Measurements from ENCODE around the gene KLK1. TPM values are rescaled to one million over a fixed set of nuclear protein-coding genes. Genes with fewer than 3 reads are reported as not detected.
"Not testable (repeated sequence)": the region's sequence is repeated elsewhere in the genome, so short reads cannot be mapped to it uniquely, and the experiment has no call there.

KLK1 gene
- total and polyA plus RNA-seq, 5 donors from 2014 or later = 0.47 to 0.48 TPM; not detected in 3

DNA sequence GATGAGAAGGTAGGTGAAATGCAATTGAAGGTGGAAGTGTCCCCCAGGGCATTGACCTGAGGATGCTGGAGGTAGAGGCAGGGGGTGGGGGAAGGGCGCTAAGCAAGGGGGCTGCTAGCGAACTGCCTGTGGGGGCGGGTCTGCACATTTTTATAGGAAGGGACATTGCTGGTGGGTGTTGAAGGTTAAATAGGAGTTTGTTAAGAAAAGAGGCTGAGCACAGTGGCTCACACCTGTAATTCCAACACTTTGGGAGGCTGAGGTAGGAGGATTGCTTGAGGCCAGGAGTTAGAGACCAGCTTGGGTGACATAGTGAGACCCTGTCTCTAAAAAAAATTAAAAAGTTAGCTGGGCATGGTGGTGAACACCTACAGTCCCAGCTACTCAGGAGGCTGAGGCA is 38.9 kb downstream of the KLK1 start:
- Histone ChIP-seq H3K4me1 (ENCODE audit: control insufficient read depth, insufficient read depth, low read length, poor library complexity, severe bottlenecking) (peaks cover 7% of the 10 kb centered on the region), H3K27me3 (ENCODE audit: control insufficient read depth, insufficient read depth, low read length) (peaks cover 3% of the 10 kb centered on the region), H3K9me3 (ENCODE audit: control insufficient read depth in 2 of 2, low read length in 2 of 2) (no peaks in the 10 kb centered on the region), H3K27ac (ENCODE audit: insufficient read depth, low read length, poor library complexity, severe bottlenecking) (no peak overlapping the region), H3K36me3 (ENCODE audit: control insufficient read depth, insufficient read depth, low read length) (no peaks in the 10 kb centered on the region), H3K4me3 (ENCODE audit: low read depth, low read length) (no peak overlapping the region)
- Mint-ChIP-seq H3K4me1 (peaks cover 2 to 7% (median 6%) of the 10 kb centered on the region in 4 donors), H3K36me3 (no peaks in the 10 kb centered on the region), H3K4me3 (no peak overlapping the region), H3K27me3 (peaks cover 30% of the 10 kb centered on the region), H3K9me3 (peaks cover 0 to 5% (median 0%) of the 10 kb centered on the region in 7 donors), H3K27ac (no peak overlapping the region)
- DNase-seq (no peak), ATAC-seq (ENCODE audit: low read depth in 2 of 2) (no peak)

GRCh38 chr19:50783848-50784152 is 39.8 kb downstream of the KLK1 start:
- peaks cover 12% of the 10 kb centered on the region for H3K27me3 ChIP-seq (ENCODE audit: control insufficient read depth, insufficient read depth, low read length)
- H3K4me1 Mint-ChIP-seq; ATAC-seq (ENCODE audit: low read depth in 2 of 2): not testable (repeated sequence)

GRCh38 chr19:50780753-50781435 is 42.7 kb downstream of the KLK1 start:
- Mint-ChIP-seq H3K27ac (no peak overlapping the region), H3K4me3 (no peak overlapping the region), H3K9me3 (peaks cover 0 to 7% (median 0%) of the 10 kb centered on the region in 7 donors), H3K36me3 (no peaks in the 10 kb centered on the region), H3K27me3 (peaks cover 63% of the 10 kb centered on the region), H3K4me1 (peaks cover 2 to 12% (median 7%) of the 10 kb centered on the region in 4 donors)
- H3K4me1 ChIP-seq (ENCODE audit: control insufficient read depth, insufficient read depth, low read length, poor library complexity, severe bottlenecking) = peaks cover 7% of the 10 kb centered on the region
- H3K36me3 ChIP-seq (ENCODE audit: control insufficient read depth, insufficient read depth, low read length) = no peaks in the 10 kb centered on the region
- no peak overlapping the region for H3K27ac ChIP-seq (ENCODE audit: insufficient read depth, low read length, poor library complexity, severe bottlenecking)
- H3K27me3 ChIP-seq (ENCODE audit: control insufficient read depth, insufficient read depth, low read length) = peaks cover 26% of the 10 kb centered on the region
- H3K4me3 ChIP-seq (ENCODE audit: low read depth, low read length) = no peak overlapping the region
- peaks cover 0 to 2% of the 10 kb centered on the region in 2 experiments for H3K9me3 ChIP-seq (ENCODE audit: control insufficient read depth in 2 of 2, low read length in 2 of 2)
- DNase-seq (no peak), ATAC-seq (ENCODE audit: low read depth in 2 of 2) (no peak)

More at GRCh38 chr19:50783848-50784152, 39.8 kb downstream of the KLK1 start:
- H3K27ac Mint-ChIP-seq; H3K9me3 ChIP-seq (ENCODE audit: control insufficient read depth in 2 of 2, low read length in 2 of 2); H3K4me1 ChIP-seq (ENCODE audit: control insufficient read depth, insufficient read depth, low read length, poor library complexity, severe bottlenecking); DNase-seq; H3K36me3 Mint-ChIP-seq; H3K9me3 Mint-ChIP-seq; H3K36me3 ChIP-seq (ENCODE audit: control insufficient read depth, insufficient read depth, low read length); H3K27ac ChIP-seq (ENCODE audit: insufficient read depth, low read length, poor library complexity, severe bottlenecking): not testable (repeated sequence)
- peak overlapping the region; percentile 13 for H3K4me3 ChIP-seq (ENCODE audit: low read depth, low read length)
- H3K27me3 Mint-ChIP-seq = peaks cover 39% of the 10 kb centered on the region
- H3K4me3 Mint-ChIP-seq = peak overlapping the region in 1 of 4 donors; percentile 25

DNA sequence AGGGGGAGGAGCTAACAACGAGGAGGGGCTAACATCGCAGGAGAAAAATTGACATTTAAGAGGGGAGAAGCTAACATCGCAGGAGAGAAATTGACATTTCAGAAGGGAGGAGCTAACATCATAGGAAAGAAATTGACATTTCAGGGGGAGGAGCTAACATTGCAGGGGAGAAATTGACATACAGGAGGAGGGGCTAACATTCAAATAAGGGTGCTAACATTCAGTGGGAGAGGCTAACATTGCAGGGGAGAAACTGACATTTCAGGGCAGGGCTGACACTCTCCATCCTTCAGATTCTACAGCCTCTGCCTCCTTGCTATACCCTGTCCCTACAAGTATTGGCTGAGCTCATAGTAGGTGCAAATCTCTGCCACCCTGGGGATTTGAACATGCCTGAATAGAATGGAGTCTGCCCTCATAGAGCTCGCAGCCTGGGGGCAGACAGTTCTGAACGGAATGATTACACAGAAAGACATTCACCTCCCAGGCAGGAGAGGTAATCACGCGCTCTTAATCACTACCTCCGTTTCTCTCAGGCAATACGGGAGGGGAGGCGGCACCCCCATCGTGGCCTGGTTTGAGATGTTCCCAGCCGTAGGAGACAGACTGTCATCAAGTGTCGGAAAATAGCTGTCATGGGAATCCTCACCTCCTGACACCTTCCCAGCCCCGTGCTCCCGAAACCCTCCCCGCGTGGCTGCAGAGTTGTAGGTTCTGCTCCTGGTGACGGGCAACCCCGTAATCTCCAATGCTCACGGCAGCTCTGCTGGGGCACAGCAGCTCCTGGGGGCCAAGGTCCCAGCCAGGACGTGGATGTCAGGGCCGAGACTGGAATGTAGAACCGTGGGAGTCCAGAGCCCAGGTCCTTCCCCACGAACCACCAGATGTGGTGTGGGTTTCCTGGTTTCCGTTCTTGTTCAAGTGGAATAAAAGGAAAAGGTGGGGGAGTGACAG is 43.8 kb downstream of the KLK1 start:
- Histone ChIP-seq H3K4me1 (ENCODE audit: control insufficient read depth, insufficient read depth, low read length, poor library complexity, severe bottlenecking) (peaks cover 7% of the 10 kb centered on the region), H3K27me3 (ENCODE audit: control insufficient read depth, insufficient read depth, low read length) (peaks cover 26% of the 10 kb centered on the region)
- peaks cover 74% of the 10 kb centered on the region for H3K27me3 Mint-ChIP-seq

DNA sequence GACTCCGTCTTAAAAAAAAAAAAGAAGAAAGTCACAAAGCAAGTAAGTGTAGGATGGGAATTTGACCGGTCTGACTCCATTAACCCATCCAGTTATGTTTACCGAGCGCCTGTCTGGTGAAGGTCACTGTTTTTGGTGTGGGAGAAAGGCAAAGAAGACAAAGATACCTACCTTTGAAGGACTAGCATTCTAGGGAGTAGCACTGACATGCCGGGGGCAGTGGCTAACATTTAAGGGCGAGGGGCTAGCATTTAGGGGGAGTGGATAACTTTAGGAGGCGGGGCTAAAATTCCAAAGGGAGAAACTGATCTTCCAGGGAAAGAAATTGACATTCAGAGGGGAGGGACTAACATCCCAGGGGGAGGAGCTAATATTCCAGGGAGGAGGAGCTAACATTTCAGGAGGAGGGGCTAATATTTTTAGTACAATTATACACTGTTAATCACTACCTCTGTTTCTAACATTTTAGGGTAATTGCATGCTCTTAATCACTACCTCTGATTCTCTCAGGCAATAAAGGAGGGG is 44.6 kb downstream of the KLK1 start:
- Mint-ChIP-seq H3K36me3 (no peaks in the 10 kb centered on the region), H3K27me3 (peaks cover 74% of the 10 kb centered on the region)
- no peaks in the 10 kb centered on the region for H3K36me3 ChIP-seq (ENCODE audit: control insufficient read depth, insufficient read depth, low read length)

More for the DNA sequence above, 43.8 kb downstream of the KLK1 start:
- H3K27ac Mint-ChIP-seq = no peak overlapping the region
- H3K4me3 Mint-ChIP-seq = no peak overlapping the region
- H3K9me3 Mint-ChIP-seq = peaks cover 0 to 7% (median 0%) of the 10 kb centered on the region in 7 donors
- no peak overlapping the region for H3K4me3 ChIP-seq (ENCODE audit: low read depth, low read length)
- DNase-seq (no peak), ATAC-seq (ENCODE audit: low read depth in 2 of 2) (no peak)
- H3K36me3 Mint-ChIP-seq = no peaks in the 10 kb centered on the region
- peaks cover 0 to 2% of the 10 kb centered on the region in 2 experiments for H3K9me3 ChIP-seq (ENCODE audit: control insufficient read depth in 2 of 2, low read length in 2 of 2)
- peaks cover 2 to 12% (median 7%) of the 10 kb centered on the region in 4 donors for H3K4me1 Mint-ChIP-seq
- H3K27ac ChIP-seq (ENCODE audit: insufficient read depth, low read length, poor library complexity, severe bottlenecking) = no peak overlapping the region
- H3K36me3 ChIP-seq (ENCODE audit: control insufficient read depth, insufficient read depth, low read length) = no peaks in the 10 kb centered on the region

GRCh38 chr19:50777830-50778303 is 45.7 kb downstream of the KLK1 start:
- H3K4me3 Mint-ChIP-seq = no peak overlapping the region
- no peak overlapping the region for H3K27ac ChIP-seq (ENCODE audit: insufficient read depth, low read length, poor library complexity, severe bottlenecking)
- no peak overlapping the region for H3K4me3 ChIP-seq (ENCODE audit: low read depth, low read length)
- H3K4me1 Mint-ChIP-seq = peaks cover 0 to 6% (median 0%) of the 10 kb centered on the region in 4 donors
- H3K9me3 Mint-ChIP-seq = peaks cover 0 to 7% (median 0%) of the 10 kb centered on the region in 7 donors
- H3K36me3 ChIP-seq (ENCODE audit: control insufficient read depth, insufficient read depth, low read length) = no peaks in the 10 kb centered on the region
- DNase-seq (no peak), ATAC-seq (ENCODE audit: low read depth in 2 of 2) (no peak)
- peaks cover 0 to 2% of the 10 kb centered on the region in 2 experiments for H3K9me3 ChIP-seq (ENCODE audit: control insufficient read depth in 2 of 2, low read length in 2 of 2)
- no peaks in the 10 kb centered on the region for H3K36me3 Mint-ChIP-seq
- H3K27ac Mint-ChIP-seq = no peak overlapping the region
- H3K4me1 ChIP-seq (ENCODE audit: control insufficient read depth, insufficient read depth, low read length, poor library complexity, severe bottlenecking) = no peaks in the 10 kb centered on the region
- peaks cover 26% of the 10 kb centered on the region for H3K27me3 ChIP-seq (ENCODE audit: control insufficient read depth, insufficient read depth, low read length)
- H3K27me3 Mint-ChIP-seq = peaks cover 68% of the 10 kb centered on the region

More for the DNA sequence above, 44.6 kb downstream of the KLK1 start:
- Mint-ChIP-seq H3K27ac (no peak overlapping the region), H3K9me3 (peaks cover 0 to 7% (median 0%) of the 10 kb centered on the region in 7 donors), H3K4me3 (no peak overlapping the region), H3K4me1 (peaks cover 2 to 12% (median 7%) of the 10 kb centered on the region in 4 donors)
- H3K9me3 ChIP-seq (ENCODE audit: control insufficient read depth in 2 of 2, low read length in 2 of 2) = peaks cover 0 to 2% of the 10 kb centered on the region in 2 experiments
- no peak overlapping the region for H3K27ac ChIP-seq (ENCODE audit: insufficient read depth, low read length, poor library complexity, severe bottlenecking)
- H3K27me3 ChIP-seq (ENCODE audit: control insufficient read depth, insufficient read depth, low read length) = peaks cover 26% of the 10 kb centered on the region
- DNase-seq (no peak), ATAC-seq (ENCODE audit: low read depth in 2 of 2) (no peak)
- peaks cover 7% of the 10 kb centered on the region for H3K4me1 ChIP-seq (ENCODE audit: control insufficient read depth, insufficient read depth, low read length, poor library complexity, severe bottlenecking)
- H3K4me3 ChIP-seq (ENCODE audit: low read depth, low read length) = no peak overlapping the region

GRCh38 chr19:50777261-50777660 is 46.3 kb downstream of the KLK1 start:
- Mint-ChIP-seq H3K36me3 (no peaks in the 10 kb centered on the region), H3K4me3 (no peak overlapping the region), H3K9me3 (peaks cover 0 to 5% (median 0%) of the 10 kb centered on the region in 7 donors), H3K27me3 (peaks cover 67% of the 10 kb centered on the region), H3K4me1 (peaks cover 0 to 6% (median 0%) of the 10 kb centered on the region in 4 donors), H3K27ac (no peak overlapping the region)
- DNase-seq (no peak), ATAC-seq (ENCODE audit: low read depth in 2 of 2) (no peak)
- Histone ChIP-seq H3K4me3 (ENCODE audit: low read depth, low read length) (no peak overlapping the region), H3K36me3 (ENCODE audit: control insufficient read depth, insufficient read depth, low read length) (no peaks in the 10 kb centered on the region), H3K9me3 (ENCODE audit: control insufficient read depth in 2 of 2, low read length in 2 of 2) (peaks cover 0 to 2% of the 10 kb centered on the region in 2 experiments), H3K4me1 (ENCODE audit: control insufficient read depth, insufficient read depth, low read length, poor library complexity, severe bottlenecking) (no peaks in the 10 kb centered on the region), H3K27me3 (ENCODE audit: control insufficient read depth, insufficient read depth, low read length) (peaks cover 26% of the 10 kb centered on the region), H3K27ac (ENCODE audit: insufficient read depth, low read length, poor library complexity, severe bottlenecking) (no peak overlapping the region)
